GM13976 (cell line): ENCODE results near the gene HSPA12B.

Experiments used
- DNase-seq: peaks from one replicate; pipeline ENCODE4 v3.0.0; 2012; ENCODE audit warnings: low spot score
- CTCF ChIP-seq: IDR thresholded peaks from 2 replicates; pipeline ENCODE4 v1.5.1; 2012; ENCODE audit warnings: borderline replicate concordance, mild to moderate bottlenecking; ENCODE audit not compliant: insufficient read depth; ENCODE audit errors: extremely low read depth, missing control alignments, control extremely low read depth
- in situ Hi-C: fragments of 300-500 bp; cut with MboI; formaldehyde crosslinking; loops from one replicate; pipeline ENCODE4 v1.12.0; 2022; ENCODE audit warnings: low sequenced_read_pairs, mixed read lengths, inconsistent platforms; ENCODE audit not compliant: unreplicated experiment

The HSPA12B gene

GRCh38 chr20:3778976-3779375, 46.5 kb downstream of the HSPA12B start:
- TF ChIP-seq CTCF, result no peak
- no peak for DNase-seq
- in situ Hi-C loops, result no loop called here

GRCh38 chr20:3781153-3781910, 48.8 kb downstream of the HSPA12B start, which contains the start of gene SPEF1:
TSS of gene SPEF1 (minus strand) at chr20:3781448. CDS start at chr20:3781287, 161 bp downstream.
- TF ChIP-seq CTCF, result peak; percentile 34
- DNase-seq, result peak; percentile 88
- in situ Hi-C loops, result no loop called here

- in situ Hi-C loops, result no loop called here
- no peak for DNase-seq
- TF ChIP-seq CTCF, result no peak
Measured at GRCh38 chr20:3782597-3782996, 50.1 kb downstream of the HSPA12B start.

GRCh38 chr20:3783068-3783489, 50.6 kb downstream of the HSPA12B start:
- in situ Hi-C loops, result no loop called here
- no peak for TF ChIP-seq CTCF
- DNase-seq, result no peak

- no peak for TF ChIP-seq CTCF
- DNase-seq, result no peak
- in situ Hi-C loops, result no loop called here
Measured at GRCh38 chr20:3783511-3784195, 51.2 kb downstream of the HSPA12B start.

GRCh38 chr20:3784216-3784853, 51.9 kb downstream of the HSPA12B start:
- in situ Hi-C loops, result no loop called here
- no peak for TF ChIP-seq CTCF
- DNase-seq, result no peak
